Measurements from ENCODE around the gene GOLPH3.

DNA sequence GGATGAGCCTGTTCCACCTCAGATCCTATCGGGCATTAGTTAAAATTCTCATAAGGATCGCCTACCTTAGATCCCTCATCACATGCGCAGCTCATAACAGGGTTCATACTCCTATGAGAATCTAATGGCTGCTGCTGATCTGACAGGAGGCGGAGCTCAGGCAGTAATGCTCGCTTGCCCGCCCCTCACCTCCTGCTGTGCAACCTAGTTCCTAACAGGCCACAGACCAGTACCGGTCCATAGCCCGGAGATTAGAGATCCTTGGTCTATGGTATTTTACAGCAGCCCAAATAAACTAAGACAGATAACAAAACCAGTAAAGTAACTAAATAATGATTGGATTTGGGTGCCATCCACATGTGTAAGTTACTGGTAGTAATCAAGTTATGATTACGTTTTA is 17.5 kb downstream of the GOLPH3 start:
- TF ChIP-seq EZH2 (IDR thresholded peaks at IDR 0.05) (no peak), EZH2phosphoT487 (IDR thresholded peaks at IDR 0.05) (no peak)
- TF ChIP-seq, protein P1, sequence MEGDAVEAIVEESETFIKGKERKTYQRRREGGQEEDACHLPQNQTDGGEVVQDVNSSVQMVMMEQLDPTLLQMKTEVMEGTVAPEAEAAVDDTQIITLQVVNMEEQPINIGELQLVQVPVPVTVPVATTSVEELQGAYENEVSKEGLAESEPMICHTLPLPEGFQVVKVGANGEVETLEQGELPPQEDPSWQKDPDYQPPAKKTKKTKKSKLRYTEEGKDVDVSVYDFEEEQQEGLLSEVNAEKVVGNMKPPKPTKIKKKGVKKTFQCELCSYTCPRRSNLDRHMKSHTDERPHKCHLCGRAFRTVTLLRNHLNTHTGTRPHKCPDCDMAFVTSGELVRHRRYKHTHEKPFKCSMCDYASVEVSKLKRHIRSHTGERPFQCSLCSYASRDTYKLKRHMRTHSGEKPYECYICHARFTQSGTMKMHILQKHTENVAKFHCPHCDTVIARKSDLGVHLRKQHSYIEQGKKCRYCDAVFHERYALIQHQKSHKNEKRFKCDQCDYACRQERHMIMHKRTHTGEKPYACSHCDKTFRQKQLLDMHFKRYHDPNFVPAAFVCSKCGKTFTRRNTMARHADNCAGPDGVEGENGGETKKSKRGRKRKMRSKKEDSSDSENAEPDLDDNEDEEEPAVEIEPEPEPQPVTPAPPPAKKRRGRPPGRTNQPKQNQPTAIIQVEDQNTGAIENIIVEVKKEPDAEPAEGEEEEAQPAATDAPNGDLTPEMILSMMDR (IDR thresholded peaks at IDR 0.05), result no peak
